ENCODE measurements around the gene FTSJ3.

GRCh38 chr17:63772801-63773271, 54.6 kb downstream of the FTSJ3 start:
- TF ChIP-seq TAF1 (IDR thresholded peaks at IDR 0.05; ENCODE audit: low read depth) (no peak), TEAD4 (IDR thresholded peaks at IDR 0.05) (no peak), RAD21 (IDR thresholded peaks at IDR 0.05; ENCODE audit: low read depth) (no peak), EP300 (IDR thresholded peaks at IDR 0.05; ENCODE audit: borderline replicate concordance) (no peak), EGR1 (IDR thresholded peaks at IDR 0.05) (no peak), ZBTB7A (IDR thresholded peaks at IDR 0.05; ENCODE audit: low read depth) (no peak), REST (IDR thresholded peaks at IDR 0.05; ENCODE audit: low read depth) (no peak), CREB1 (IDR thresholded peaks at IDR 0.05; ENCODE audit: low read depth) (no peak)
